ENCODE data around the gene CASK. TPM values are rescaled to one million over a fixed set of nuclear protein-coding genes. Genes with fewer than 3 reads are reported as not detected.
"Not testable (repeated sequence)": the region's sequence is repeated elsewhere in the genome, so short reads cannot be mapped to it uniquely, and the experiment has no call there.

Gene CASK
- total RNA-seq, 2 experiments from 2014 or later = 18.2 to 20.2 TPM

DNA sequence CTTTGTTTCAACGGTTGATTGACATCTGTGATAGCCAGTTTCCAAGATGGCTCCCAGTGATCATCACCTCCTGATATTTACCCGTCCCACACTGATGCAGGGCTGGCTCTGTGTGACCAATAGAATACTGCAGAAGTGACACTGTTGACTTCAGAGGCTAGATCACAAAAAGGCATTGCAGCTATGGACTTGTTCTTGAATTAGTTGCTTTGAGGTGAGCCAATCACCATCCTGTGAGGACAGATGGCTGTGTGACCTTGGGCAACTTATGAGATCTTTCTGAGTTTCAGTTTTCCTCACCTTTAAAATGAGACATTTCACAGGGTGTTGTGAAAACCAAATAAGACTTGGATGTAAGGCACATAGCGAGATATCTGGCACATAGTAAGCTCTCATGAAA, 201.1 kb downstream of the CASK start:
- CTCF ChIA-PET = no interaction called here
- intact Hi-C loops (cut with micrococcal nuclease) = loop anchor here (5.0 kb wide), 1 partner anchor 55 kb away; no protein-coding TSS in a partner anchor
- H3K27me3 Mint-ChIP-seq = no peaks in the 10 kb centered on the region

DNA sequence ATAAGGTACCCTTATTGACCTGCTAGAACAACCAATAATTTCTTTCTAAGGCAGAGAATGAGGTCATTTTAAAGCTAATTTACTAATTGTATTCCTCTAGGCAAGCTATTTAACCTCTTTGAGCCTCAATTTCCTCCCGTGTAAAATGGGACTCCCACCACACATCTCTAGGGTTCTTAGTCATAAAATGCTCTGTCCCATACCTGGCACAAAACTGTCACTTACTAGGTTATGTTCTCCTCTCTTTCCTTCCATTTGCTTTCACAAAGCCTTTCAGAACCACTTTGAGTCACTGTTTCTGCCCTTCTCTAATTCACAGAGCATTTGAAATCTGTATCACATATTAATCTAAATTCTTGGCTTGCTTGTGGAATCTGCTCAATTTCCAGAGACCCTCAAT, 201.8 kb downstream of the CASK start:
- POLR2A ChIA-PET = interaction anchor here (0.6 kb wide), 2 partner anchors 9 to 12 kb away, joined by 3 read pairs; no protein-coding TSS in a partner anchor
- peaks cover 11% of the 10 kb centered on the region for H3K9me3 Mint-ChIP-seq
- peaks cover 52% of the 10 kb centered on the region for H3K4me1 Mint-ChIP-seq (ENCODE audit: low read depth)
- peak overlapping the region; percentile 86 for H3K27ac Mint-ChIP-seq
- H3K27me3 Mint-ChIP-seq = no peaks in the 10 kb centered on the region
- H3K4me3 Mint-ChIP-seq = no peak overlapping the region
- intact Hi-C loops (cut with micrococcal nuclease) = loop anchor here (5.0 kb wide), 1 partner anchor 54 kb away; no protein-coding TSS in a partner anchor
- CTCF ChIA-PET = no interaction called here
- ATAC-seq = peak; percentile 54
- TF ChIP-seq, protein P1, sequence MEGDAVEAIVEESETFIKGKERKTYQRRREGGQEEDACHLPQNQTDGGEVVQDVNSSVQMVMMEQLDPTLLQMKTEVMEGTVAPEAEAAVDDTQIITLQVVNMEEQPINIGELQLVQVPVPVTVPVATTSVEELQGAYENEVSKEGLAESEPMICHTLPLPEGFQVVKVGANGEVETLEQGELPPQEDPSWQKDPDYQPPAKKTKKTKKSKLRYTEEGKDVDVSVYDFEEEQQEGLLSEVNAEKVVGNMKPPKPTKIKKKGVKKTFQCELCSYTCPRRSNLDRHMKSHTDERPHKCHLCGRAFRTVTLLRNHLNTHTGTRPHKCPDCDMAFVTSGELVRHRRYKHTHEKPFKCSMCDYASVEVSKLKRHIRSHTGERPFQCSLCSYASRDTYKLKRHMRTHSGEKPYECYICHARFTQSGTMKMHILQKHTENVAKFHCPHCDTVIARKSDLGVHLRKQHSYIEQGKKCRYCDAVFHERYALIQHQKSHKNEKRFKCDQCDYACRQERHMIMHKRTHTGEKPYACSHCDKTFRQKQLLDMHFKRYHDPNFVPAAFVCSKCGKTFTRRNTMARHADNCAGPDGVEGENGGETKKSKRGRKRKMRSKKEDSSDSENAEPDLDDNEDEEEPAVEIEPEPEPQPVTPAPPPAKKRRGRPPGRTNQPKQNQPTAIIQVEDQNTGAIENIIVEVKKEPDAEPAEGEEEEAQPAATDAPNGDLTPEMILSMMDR (IDR thresholded peaks at IDR 0.05) = no peak
- H3K36me3 Mint-ChIP-seq (ENCODE audit: low read depth) = peaks cover 33% of the 10 kb centered on the region
- DNase-seq = no peak

More for the DNA sequence above, 201.1 kb downstream of the CASK start:
- DNase-seq (no peak), ATAC-seq (peak; percentile 10)
- H3K4me3 Mint-ChIP-seq = no peak overlapping the region
- H3K36me3 Mint-ChIP-seq (ENCODE audit: low read depth) = peaks cover 26% of the 10 kb centered on the region
- H3K9me3 Mint-ChIP-seq = peaks cover 7% of the 10 kb centered on the region
- TF ChIP-seq, protein P1 (IDR thresholded peaks at IDR 0.05) = no peak
- H3K4me1 Mint-ChIP-seq (ENCODE audit: low read depth) = peaks cover 52% of the 10 kb centered on the region
- POLR2A ChIA-PET = no interaction called here
- peak overlapping the region; percentile 86 for H3K27ac Mint-ChIP-seq

DNA sequence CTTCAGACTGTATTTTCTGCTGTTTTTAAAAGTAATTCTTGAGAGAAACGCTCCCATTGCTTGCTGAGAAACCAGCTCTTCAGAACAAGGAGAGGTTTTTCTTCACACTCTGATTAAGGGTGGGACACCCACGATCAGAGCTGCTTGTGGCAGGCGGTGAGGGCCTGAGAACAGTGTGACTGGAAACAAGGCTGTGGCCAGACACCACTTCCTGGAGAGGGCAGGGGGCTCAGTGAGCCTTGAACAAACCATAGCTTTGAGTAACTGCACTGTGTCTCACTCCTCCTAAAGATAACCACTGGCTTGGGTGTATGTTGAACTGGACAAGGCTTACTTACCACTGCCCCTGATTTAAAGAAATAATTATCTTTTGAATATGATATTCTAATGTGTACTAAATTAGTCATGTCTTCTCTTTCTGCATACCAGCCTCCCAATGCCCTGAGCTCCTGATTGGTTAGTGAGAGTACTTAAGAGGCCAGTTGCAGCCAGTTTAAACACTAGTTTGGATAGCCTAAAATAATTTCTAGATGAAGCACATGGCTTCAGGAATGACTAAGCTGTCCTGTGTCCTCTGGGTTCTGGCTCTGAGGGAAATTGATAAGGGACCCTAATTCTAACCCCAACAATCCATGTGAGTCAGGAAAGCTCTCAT, 203.1 kb downstream of the CASK start:
- H3K27ac Mint-ChIP-seq = peak overlapping the region; percentile 67
- peaks cover 33% of the 10 kb centered on the region for H3K36me3 Mint-ChIP-seq (ENCODE audit: low read depth)
- H3K4me3 Mint-ChIP-seq = no peak overlapping the region
- TF ChIP-seq, protein P1 (IDR thresholded peaks at IDR 0.05) = no peak
- ATAC-seq (peak; percentile 86), DNase-seq (peak; percentile 80)
- H3K9me3 Mint-ChIP-seq = peaks cover 11% of the 10 kb centered on the region
- H3K4me1 Mint-ChIP-seq (ENCODE audit: low read depth) = peaks cover 59% of the 10 kb centered on the region
- no peaks in the 10 kb centered on the region for H3K27me3 Mint-ChIP-seq
- CTCF ChIA-PET = interaction anchor here (1.5 kb wide), 1 partner anchor 13 kb away, joined by 3 read pairs; no protein-coding TSS in a partner anchor
- POLR2A ChIA-PET = no interaction called here
- intact Hi-C loops (cut with micrococcal nuclease) = loop anchor here (5.0 kb wide), 1 partner anchor 53 kb away; no protein-coding TSS in a partner anchor

DNA sequence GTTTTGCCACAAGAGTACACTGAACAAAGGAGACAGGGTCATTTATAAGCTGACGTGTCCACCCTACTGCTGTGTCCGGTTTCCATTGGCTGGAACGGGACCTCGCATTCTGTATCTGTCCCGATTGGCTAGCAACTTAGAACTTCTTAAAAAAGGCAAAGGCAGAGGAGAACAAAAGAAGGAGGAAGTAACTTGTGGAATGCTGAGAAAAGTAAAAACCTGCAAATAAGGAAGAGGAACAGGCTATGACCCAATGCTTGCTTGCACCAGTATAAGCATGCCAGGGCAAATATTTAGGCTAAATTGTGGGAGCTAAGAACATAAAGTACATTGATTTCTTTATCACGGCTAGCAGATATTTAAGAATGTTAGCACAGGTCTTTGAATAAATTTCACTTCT, 203.7 kb downstream of the CASK start:
- H3K4me3 Mint-ChIP-seq, POLR2A ChIA-PET, DNase-seq, H3K27me3 Mint-ChIP-seq, ATAC-seq: not testable (repeated sequence)
- H3K4me1 Mint-ChIP-seq (ENCODE audit: low read depth) = peaks cover 59% of the 10 kb centered on the region
- H3K9me3 Mint-ChIP-seq = peaks cover 11% of the 10 kb centered on the region
- CTCF ChIA-PET = interaction anchor here (1.5 kb wide), 1 partner anchor 12 kb away, joined by 3 read pairs; no protein-coding TSS in a partner anchor
- H3K36me3 Mint-ChIP-seq (ENCODE audit: low read depth) = peaks cover 33% of the 10 kb centered on the region
- peak overlapping the region; percentile 67 for H3K27ac Mint-ChIP-seq
- intact Hi-C loops (cut with micrococcal nuclease) = loop anchor here (5.0 kb wide), 1 partner anchor 52 kb away; no protein-coding TSS in a partner anchor

DNA sequence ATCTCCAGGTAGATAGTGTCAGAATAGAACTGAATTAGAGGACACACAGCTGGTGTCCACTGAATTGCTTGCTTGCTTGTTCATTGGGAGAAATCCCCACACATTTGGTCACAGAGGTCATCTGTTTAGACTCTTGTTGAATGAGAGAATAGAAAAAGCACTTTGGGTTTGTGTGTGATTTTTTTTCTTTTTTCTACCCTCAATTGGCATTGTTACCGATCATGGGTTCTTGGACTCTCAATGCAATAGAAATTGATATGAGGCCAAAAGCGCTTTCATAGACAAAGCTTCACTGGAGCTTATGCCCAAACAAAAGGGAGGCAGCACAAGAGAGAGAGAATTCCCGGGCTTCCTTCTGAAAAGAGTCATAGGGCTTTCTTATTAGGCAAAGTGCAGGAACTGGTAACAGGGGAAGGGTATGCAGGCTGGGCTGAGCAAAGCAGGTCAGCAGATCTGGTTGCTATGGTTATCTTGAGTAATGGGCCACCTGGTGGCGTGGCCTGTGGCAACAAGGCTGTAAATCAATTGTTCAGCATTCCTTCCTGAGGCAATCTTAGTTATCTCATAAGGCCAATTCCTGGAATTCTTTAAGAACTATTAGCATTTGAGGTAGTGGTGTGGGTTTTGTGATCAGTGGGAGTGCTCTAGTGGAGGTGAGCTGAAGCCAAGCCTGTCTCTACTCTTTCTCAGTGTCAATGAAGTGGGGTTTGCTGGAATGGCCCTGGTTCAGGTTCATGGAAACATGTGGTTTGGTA, 204.7 kb downstream of the CASK start:
- POLR2A ChIA-PET = no interaction called here
- TF ChIP-seq, protein P1 (IDR thresholded peaks at IDR 0.05) = no peak
- intact Hi-C loops (cut with micrococcal nuclease) = no loop called here
- CTCF ChIA-PET = interaction anchor here (0.8 kb wide), 1 partner anchor 15 kb away, joined by 3 read pairs; no protein-coding TSS in a partner anchor
- Mint-ChIP-seq H3K27me3 (no peaks in the 10 kb centered on the region), H3K4me3 (no peak overlapping the region), H3K9me3 (peaks cover 11% of the 10 kb centered on the region), H3K4me1 (ENCODE audit: low read depth) (peaks cover 52% of the 10 kb centered on the region), H3K36me3 (ENCODE audit: low read depth) (peaks cover 33% of the 10 kb centered on the region), H3K27ac (no peak overlapping the region)
- no peak for ATAC-seq
- no peak for DNase-seq

All from activated CD8-positive, alpha-beta T cell treated with anti-CD3 and anti-CD28 coated beads for 36 hours (primary cell).